H1 (cell line): Measurements from ENCODE around the gene SLC17A5. TPM values are rescaled to one million over a fixed set of nuclear protein-coding genes. Genes with fewer than 3 reads are reported as not detected.

Experiments used
- CTCF ChIA-PET: fragments of 300-600 bp; sonication (Branson Sonifier 250); formaldehyde crosslinking; loops from one replicate; lab custom pipeline; 2021; ENCODE audit not compliant: partially characterized antibody; lab: Charles Lee
- POLR2A ChIA-PET: fragments of 300-600 bp; sonication (Branson Sonifier 250); formaldehyde crosslinking; loops from one replicate; lab custom pipeline; 2021; ENCODE audit warnings: inconsistent platforms; ENCODE audit not compliant: partially characterized antibody; lab: Charles Lee
- DNase-seq, 2 experiments: peaks; one replicate each; pipeline versions ENCODE4 v3.0.0 to v3.0.0-alpha.2; 2010 to 2022; ENCODE audit warnings: low spot score in 2 of 2, low read depth in 1 of 2, mixed read lengths in 1 of 2
- FAIRE-seq: peaks from 2 replicates; lab custom pipeline; 2011; peaks lifted over from hg19 to GRCh38; lab: Jason Lieb, UNC
- H2AFZ ChIP-seq: 2 replicates; pipeline ENCODE4 v1.8.1; 2012; ENCODE audit warnings: low read length, inconsistent platforms
- H2AK5ac ChIP-seq: 2 replicates; pipeline ENCODE4 v1.6.1; 2013; ENCODE audit warnings: low read depth, low read length
- H2BK120ac ChIP-seq: replicated peaks from 2 replicates; pipeline ENCODE3; 2013; ENCODE audit warnings: low read depth, low read length, inconsistent platforms
- H2BK12ac ChIP-seq: 2 replicates; pipeline ENCODE4 v1.6.1; 2013; ENCODE audit warnings: low read depth, low read length
- H2BK15ac ChIP-seq: 2 replicates; pipeline ENCODE4 v1.6.1; 2013; ENCODE audit warnings: low read length
- H2BK20ac ChIP-seq: 2 replicates; pipeline ENCODE4 v1.6.1; 2013; ENCODE audit warnings: low read length
- H2BK5ac ChIP-seq: 2 replicates; pipeline ENCODE4 v1.6.1; 2013; ENCODE audit warnings: low read depth, low read length
- H3K14ac ChIP-seq: 2 replicates; pipeline ENCODE4 v1.6.1; 2013; ENCODE audit warnings: inconsistent platforms; ENCODE audit not compliant: insufficient read length
- H3K18ac ChIP-seq: 2 replicates; pipeline ENCODE4 v1.6.1; 2013; ENCODE audit warnings: low read length; ENCODE audit errors: extremely low read depth
- H3K23ac ChIP-seq: 2 replicates; pipeline ENCODE4 v1.6.1; 2013; ENCODE audit warnings: inconsistent platforms; ENCODE audit not compliant: insufficient read length
- H3K23me2 ChIP-seq: 2 replicates; pipeline ENCODE4 v1.6.1; 2013; ENCODE audit warnings: low read depth, low read length
- H3K27ac ChIP-seq: 2 replicates; pipeline ENCODE4 v1.6.1; 2011; ENCODE audit warnings: low read depth, low read length, inconsistent platforms
- H3K27me3 ChIP-seq, 4 experiments: replicated peaks in 1 of 4; 1 replicate in 1 of 4; 2 replicates in 3 of 4; pipeline versions ENCODE4 v1.6.1 to v1.8.1; 2011 to 2013; ENCODE audit warnings: low read length in 3 of 4, mild to moderate bottlenecking in 3 of 4, inconsistent platforms in 2 of 4, mixed read lengths in 2 of 4, moderate library complexity in 1 of 4; ENCODE audit not compliant: control insufficient read depth in 3 of 4, insufficient read depth in 3 of 4; ENCODE audit errors: extremely low read depth in 1 of 4
- H3K36me3 ChIP-seq, 4 experiments: 2 replicates each; pipeline versions ENCODE4 v1.6.1 to v1.8.1; 2011 to 2013; ENCODE audit warnings: mild to moderate bottlenecking in 4 of 4, low read length in 3 of 4, moderate library complexity in 2 of 4, control low read depth in 1 of 4, inconsistent platforms in 1 of 4; ENCODE audit not compliant: insufficient read depth in 4 of 4, control insufficient read depth in 2 of 4
- H3K4ac ChIP-seq: replicated peaks from 2 replicates; pipeline ENCODE3; 2013; ENCODE audit warnings: low read length, low read depth, mixed read lengths, inconsistent platforms; ENCODE audit not compliant: insufficient read length
- H3K4me1 ChIP-seq, 4 experiments: replicated peaks in 1 of 4; 1 replicate in 1 of 4; 2 replicates in 3 of 4; pipeline versions ENCODE4 v1.6.1 to v1.8.1; 2011 to 2013; ENCODE audit warnings: low read length in 3 of 4, inconsistent platforms in 2 of 4, mixed read lengths in 1 of 4; ENCODE audit not compliant: insufficient read depth in 4 of 4, control insufficient read depth in 3 of 4
- H3K4me2 ChIP-seq, 2 experiments: 2 replicates each; pipeline versions ENCODE4 v1.6.1 to v1.8.1; 2011 to 2013; ENCODE audit warnings: low read depth in 2 of 2, low read length in 2 of 2, control low read depth in 1 of 2, inconsistent platforms in 1 of 2, mild to moderate bottlenecking in 1 of 2; ENCODE audit not compliant: insufficient read depth in 1 of 2
- H3K4me3 ChIP-seq, 4 experiments: fragments of 200-600, 300-600 bp in 1 of 4; sonication (generic), shearing (Covaris generic), sonication (Bioruptor Twin) in 1 of 4; 2 replicates each; pipeline versions ENCODE4 v1.5.1 to v1.8.1; 2011 to 2016; ENCODE audit warnings: low read length in 4 of 4, low read depth in 3 of 4, control low read depth in 2 of 4, inconsistent platforms in 2 of 4, mild to moderate bottlenecking in 2 of 4, mixed read lengths in 1 of 4, moderate library complexity in 1 of 4; ENCODE audit not compliant: insufficient read depth in 2 of 4; ENCODE audit errors: extremely low read depth in 1 of 4
- H3K56ac ChIP-seq: replicated peaks from 2 replicates; pipeline ENCODE3; 2013; ENCODE audit warnings: low read depth, mild to moderate bottlenecking, mixed read lengths, low read length, inconsistent platforms; ENCODE audit not compliant: insufficient read length
- H3K79me1 ChIP-seq: 2 replicates; pipeline ENCODE4 v1.6.1; 2013; ENCODE audit warnings: low read depth, low read length, control low read depth
- H3K79me2 ChIP-seq, 2 experiments: 2 replicates each; pipeline versions ENCODE4 v1.6.1 to v1.8.1; 2012 to 2013; ENCODE audit warnings: low read length in 2 of 2, mild to moderate bottlenecking in 2 of 2, inconsistent platforms in 1 of 2; ENCODE audit not compliant: insufficient read depth in 2 of 2, control insufficient read depth in 1 of 2
- H3K9ac ChIP-seq, 4 experiments: replicated peaks in 1 of 4; 1 replicate in 1 of 4; 2 replicates in 3 of 4; pipeline versions ENCODE4 v1.6.1 to v1.8.1; 2011 to 2013; ENCODE audit warnings: low read depth in 3 of 4, low read length in 3 of 4, control low read depth in 2 of 4, mild to moderate bottlenecking in 2 of 4, moderate library complexity in 2 of 4, inconsistent platforms in 1 of 4; ENCODE audit errors: extremely low read depth in 1 of 4
- H3K9me3 ChIP-seq, 2 experiments: 2 replicates each; pipeline versions ENCODE4 v1.6.1 to v1.8.1; 2012 to 2013; ENCODE audit warnings: mild to moderate bottlenecking in 2 of 2, moderate library complexity in 2 of 2, control low read depth in 1 of 2, inconsistent platforms in 1 of 2, low read depth in 1 of 2, low read length in 1 of 2, mixed read lengths in 1 of 2; ENCODE audit not compliant: insufficient read depth in 2 of 2
- H4K20me1 ChIP-seq, 2 experiments: replicated peaks in 1 of 2; 2 replicates each; pipeline versions ENCODE3 to v1.8.1; 2011 to 2013; ENCODE audit warnings: inconsistent platforms in 2 of 2, low read length in 2 of 2, mild to moderate bottlenecking in 1 of 2; ENCODE audit not compliant: insufficient read depth in 2 of 2, control insufficient read depth in 1 of 2
- H4K5ac ChIP-seq: 2 replicates; pipeline ENCODE4 v1.6.1; 2013; ENCODE audit warnings: low read length, low read depth, mixed read lengths, inconsistent platforms; ENCODE audit not compliant: insufficient read length
- H4K8ac ChIP-seq: 2 replicates; pipeline ENCODE4 v1.8.0; 2013; ENCODE audit warnings: mild to moderate bottlenecking, moderate library complexity, low read length, inconsistent platforms; ENCODE audit not compliant: insufficient read depth; ENCODE audit errors: extremely low read depth
- H4K91ac ChIP-seq: replicated peaks from 2 replicates; pipeline ENCODE3; 2013; ENCODE audit warnings: low read length, mixed read lengths, inconsistent platforms; ENCODE audit not compliant: insufficient read length
- CEBPB ChIP-seq: IDR thresholded peaks from 2 replicates; pipeline ENCODE4 v1.6.1; 2012; ENCODE audit warnings: low read depth, low read length
- CREB1 ChIP-seq: IDR thresholded peaks from 2 replicates; pipeline ENCODE4 v1.6.1; 2012; ENCODE audit warnings: inconsistent platforms
- FOSL1 ChIP-seq: IDR thresholded peaks from 2 replicates; pipeline ENCODE4 v1.6.1; 2011; ENCODE audit warnings: mild to moderate bottlenecking, low read depth, low read length, moderate library complexity; ENCODE audit not compliant: insufficient read depth
- HDAC2 ChIP-seq, 2 experiments: fragments of 300-600 bp in 1 of 2; sonication (generic) in 1 of 2; IDR thresholded peaks; 2 replicates each; pipeline ENCODE4 v1.6.1; 2011 to 2012; ENCODE audit warnings: low read depth in 2 of 2, low read length in 2 of 2, mild to moderate bottlenecking in 2 of 2, moderate library complexity in 2 of 2, borderline replicate concordance in 1 of 2, inconsistent platforms in 1 of 2
- NRF1 ChIP-seq: IDR thresholded peaks from 2 replicates; pipeline ENCODE4 v1.6.1; 2011; ENCODE audit warnings: mild to moderate bottlenecking, low read depth, low read length, improper control_type of control experiment
- POLR2A ChIP-seq, 2 experiments: IDR thresholded peaks; 1 replicate in 1 of 2; 2 replicates in 1 of 2; pipeline ENCODE4 v1.6.1; 2011; ENCODE audit warnings: low read depth in 2 of 2, low read length in 2 of 2, mild to moderate bottlenecking in 2 of 2; ENCODE audit errors: control extremely low read depth in 1 of 2
- RBBP5 ChIP-seq: IDR thresholded peaks from 2 replicates; pipeline ENCODE4 v1.7.1; 2012; ENCODE audit warnings: low read depth, mild to moderate bottlenecking, inconsistent platforms, low read length, moderate library complexity, borderline replicate concordance
- ZNF274 ChIP-seq: IDR thresholded peaks from 2 replicates; pipeline ENCODE4 v1.7.0; 2012; ENCODE audit warnings: low read length, borderline replicate concordance; ENCODE audit errors: extremely low read depth
- WGBS, 2 experiments: shearing (Covaris generic) in 1 of 2; methylation state at CpG; one replicate each; pipeline versions ENCODE4 v1.1.6 to v1.1.7; 2013 to 2015; ENCODE audit warnings: low lambda C conversion rate in 2 of 2, mixed read lengths in 2 of 2, inconsistent platforms in 1 of 2, low coverage in 1 of 2, missing lambda C conversion rate in 1 of 2; ENCODE audit not compliant: insufficient replicate concordance in 2 of 2, insufficient coverage in 1 of 2, insufficient read length in 1 of 2; ENCODE audit errors: extremely low coverage in 1 of 2, missing lambda C conversion rate in 1 of 2; 5-methylcytosine and 5-hydroxymethylcytosine counted together
- polyA plus RNA-seq, 7 experiments: library from polyadenylated mRNA; depleted of rRNA in 3 of 7; stranded (reverse) in 5 of 7; unstranded in 2 of 7; fragments of >200 nt in 5 of 7; fragments of 200-250 nt in 2 of 7; gene quantifications; 1 replicate in 5 of 7; 2 replicates in 1 of 7; 4 replicates in 1 of 7; pipeline versions ENCODE4 v1.2.1 to v1.2.3, GENCODE V29; 2011 to 2013; ENCODE audit warnings: missing spikeins in 2 of 7, mixed read lengths in 2 of 7
- total RNA-seq: library from RNA; stranded (reverse); fragmentation: NEBNext Ultra II Directional; extraction: Animal tissue kit (Norgen Biotek cat#: 25700); gene quantifications from 2 replicates; pipeline ENCODE4 v1.2.1, GENCODE V29; 2021
- TF ChIP-seq, protein P1 (sequence below): IDR thresholded peaks from 2 replicates; pipeline ENCODE4 v1.6.1; 2011; ENCODE audit warnings: low read depth, mild to moderate bottlenecking, low read length; ENCODE audit not compliant: insufficient read depth

The SLC17A5 gene
- total and polyA plus RNA-seq, 2 of the 8 experiments (the other 6 are each of a cell fraction or from before 2014, with no cell fraction given), result 11.0 to 11.9 TPM

DNA sequence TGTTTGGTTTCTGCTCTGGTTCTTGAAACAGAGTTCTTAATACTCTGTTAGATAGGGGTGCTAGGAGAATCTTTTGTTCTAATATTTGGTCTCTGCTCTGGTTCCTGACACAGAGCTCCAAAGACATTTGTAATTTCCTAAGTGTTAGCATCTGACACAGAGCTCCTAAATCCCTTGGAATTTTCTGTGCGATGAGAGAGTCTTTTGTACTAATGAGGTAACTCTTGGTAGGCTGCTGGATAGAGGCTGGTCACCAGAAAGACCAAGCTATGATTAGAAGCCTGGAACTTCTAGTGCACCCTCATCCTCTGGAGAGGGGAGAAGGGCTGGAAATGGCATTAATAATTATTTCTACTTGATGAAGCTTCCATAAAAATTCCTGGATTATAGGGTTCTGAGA is 34.6 kb upstream of the SLC17A5 start:
- Histone ChIP-seq H2BK5ac (no peak overlapping the region), H3K56ac (no peak overlapping the region), H4K91ac (no peak overlapping the region), H3K36me3 (no peaks in the 10 kb centered on the region), H3K27ac (no peak overlapping the region), H4K8ac (no peak overlapping the region), H3K4me2 (no peak overlapping the region), H3K9ac (no peak overlapping the region), H3K18ac (no peak overlapping the region), H2BK120ac (no peak overlapping the region), H3K23ac (no peak overlapping the region), H2BK20ac (no peak overlapping the region), H3K14ac (no peak overlapping the region), H3K9me3 (0 out of 4 replicates have a peak, but pooled peaks cover 0 to 4% of the 10 kb centered on the region in 2 experiments), H3K27me3 (no peaks in the 10 kb centered on the region), H2AFZ (no peak overlapping the region), H3K79me2 (no peaks in the 10 kb centered on the region), H3K79me1 (no peaks in the 10 kb centered on the region), H2BK12ac (no peak overlapping the region)
- CTCF ChIA-PET, result interaction anchor here (1.2 to 4.1 kb wide), 3 partner anchors 13 to 44 kb away, joined by 3 to 22 read pairs (median 20); no protein-coding TSS in a partner anchor
- 94% methylated on average over 1 of the region's 1 CpG; no CpG with 5 or more reads in 1 of the 2 experiments for WGBS, 2 experiments
- POLR2A ChIA-PET, result no interaction called here
- DNase-seq, result no peak
- TF ChIP-seq FOSL1 (no peak), RBBP5 (no peak), NRF1 (no peak), HDAC2 (IDR thresholded peaks at IDR 0.05; ENCODE audit: borderline replicate concordance in 1 of 2, low read depth in 2 of 2, low read length in 2 of 2) (no peak), POLR2A (IDR thresholded peaks at IDR 0.05; ENCODE audit: control extremely low read depth in 1 of 2, low read depth in 2 of 2, low read length in 2 of 2) (no peak), CREB1 (no peak), ZNF274 (no peak), CEBPB (no peak)
- TF ChIP-seq, protein P1, sequence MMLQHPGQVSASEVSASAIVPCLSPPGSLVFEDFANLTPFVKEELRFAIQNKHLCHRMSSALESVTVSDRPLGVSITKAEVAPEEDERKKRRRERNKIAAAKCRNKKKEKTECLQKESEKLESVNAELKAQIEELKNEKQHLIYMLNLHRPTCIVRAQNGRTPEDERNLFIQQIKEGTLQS, result no peak
- TF ChIP-seq, all 59 proteins: peak for 0
- Histone ChIP-seq H4K5ac (no peak overlapping the region), H3K4me1 (no peaks in the 10 kb centered on the region), H3K4me3 (no peak overlapping the region), H2BK15ac (no peak overlapping the region), H3K4ac (no peak overlapping the region), H2AK5ac (no peak overlapping the region), H3K23me2 (no peaks in the 10 kb centered on the region), H4K20me1 (no peaks in the 10 kb centered on the region)
- no peak for FAIRE-seq
